HepG2 (cell line): ENCODE results near the gene COG1. TPM values are rescaled to one million over a fixed set of nuclear protein-coding genes. Genes with fewer than 3 reads are reported as not detected.
A peak's percentile ranks its signal among the peaks of the same experiment; 100 is the strongest.

Experiments
- CTCF ChIP-seq: sonication (generic); formaldehyde crosslinking; IDR thresholded peaks from 2 replicates; pipeline ENCODE4 v1.5.0; 2020; ENCODE audit warnings: mild to moderate bottlenecking, missing genetic modification reagents, moderate library complexity
- GTF2F1 ChIP-seq: fragments of 150-350 bp; IDR thresholded peaks from 2 replicates; pipeline ENCODE4 v1.6.1; 2014; ENCODE audit warnings: low read length
- KDM3A ChIP-seq: IDR thresholded peaks from 2 replicates; pipeline ENCODE4 v1.6.1; 2018; ENCODE audit warnings: low read depth, missing compliant biosample characterization
- KLF6 ChIP-seq: IDR thresholded peaks from 2 replicates; pipeline ENCODE4 v1.8.0; 2016; ENCODE audit warnings: missing biosample characterization, missing genetic modification reagents
- MIXL1 ChIP-seq: IDR thresholded peaks from 2 replicates; pipeline ENCODE4 v1.6.1; 2016
- MYC ChIP-seq: sonication (generic); formaldehyde crosslinking; IDR thresholded peaks from 2 replicates; pipeline ENCODE4 v1.9.0; 2021; ENCODE audit warnings: missing genetic modification reagents, borderline replicate concordance
- TBP ChIP-seq: sonication (generic); formaldehyde crosslinking; IDR thresholded peaks from 2 replicates; pipeline ENCODE4 v1.5.0; 2020; ENCODE audit warnings: missing genetic modification reagents
- YY1 ChIP-seq: IDR thresholded peaks from 2 replicates; pipeline ENCODE4 v1.6.1; 2011; ENCODE audit warnings: low read length, low read depth, moderate library complexity, mild to moderate bottlenecking; ENCODE audit not compliant: insufficient read depth, insufficient replicate concordance
- ZNF138 ChIP-seq: sonication (generic); formaldehyde crosslinking; IDR thresholded peaks from 2 replicates; pipeline ENCODE4 v1.5.0; 2020; ENCODE audit warnings: mild to moderate bottlenecking, low read depth, missing genetic modification reagents
- ZNF143 ChIP-seq: sonication (generic); formaldehyde crosslinking; IDR thresholded peaks from 2 replicates; pipeline ENCODE4 v1.4.0; 2020; ENCODE audit warnings: missing genetic modification reagents
- ZNF260 ChIP-seq: sonication (generic); formaldehyde crosslinking; IDR thresholded peaks from 2 replicates; pipeline ENCODE4 v1.4.0; 2020; ENCODE audit warnings: missing genetic modification reagents, low read depth, mild to moderate bottlenecking, borderline replicate concordance
- ZNF776 ChIP-seq: sonication (generic); formaldehyde crosslinking; IDR thresholded peaks from 2 replicates; pipeline ENCODE4 v1.4.0; 2020; ENCODE audit warnings: mild to moderate bottlenecking, missing genetic modification reagents
- ZNF777 ChIP-seq: sonication (generic); formaldehyde crosslinking; IDR thresholded peaks from 2 replicates; pipeline ENCODE4 v1.4.0; 2020; ENCODE audit warnings: missing genetic modification reagents
- polyA plus RNA-seq, 8 experiments: library from polyadenylated mRNA; depleted of rRNA in 3 of 8; stranded (reverse) in 7 of 8; unstranded in 1 of 8; fragments of >200 nt; fragmentation: Illumina TruSeq in 4 of 8; extraction: Trizol in 4 of 8; gene quantifications; 2 replicates each; pipeline versions ENCODE4 v1.2.1 to v1.2.3, GENCODE V29; 2011 to 2016; ENCODE audit warnings: low read depth in 4 of 8, missing spikeins in 1 of 8, mixed read lengths in 1 of 8; ENCODE audit not compliant: insufficient read depth in 1 of 8
- total RNA-seq, 5 experiments: library from RNA; depleted of rRNA; stranded (reverse); fragments of >200 nt; fragmentation: Illumina TruSeq; extraction: Trizol; gene quantifications; 2 replicates each; pipeline ENCODE4 v1.2.3, GENCODE V29; 2016; ENCODE audit warnings: low read depth in 1 of 5

The COG1 gene
- total and polyA plus RNA-seq, 2 of the 13 experiments (the other 11 are each of a cell fraction or from before 2014, with no cell fraction given): 36.6 to 39.7 TPM

GRCh38 chr17:73191443-73192205 lies 1.2 kb upstream of the COG1 start (continued):
- TF ChIP-seq CTCF (CRISPR knock-in tag) (peak; percentile 87), KDM3A (0 out of 2 replicates have a peak, but pooled peaks have one; percentile 48), MYC (peak; percentile 29; the same call in 1 of the 2 replicates), TBP (CRISPR knock-in tag) (no peak), GTF2F1 (no peak), ZNF260 (CRISPR knock-in tag) (no peak), KLF6 (CRISPR knock-in tag) (peak; percentile 62), ZNF138 (no peak), ZNF776 (CRISPR knock-in tag) (no peak), ZNF143 (CRISPR knock-in tag) (0 out of 2 replicates have a peak, but pooled peaks have one; percentile 15), YY1 (peak; percentile 48), ZNF777 (peak; percentile 36; the same call in 1 of the 2 replicates), MIXL1 (CRISPR knock-in tag) (peak; percentile 54; the same call in 1 of the 2 replicates)
